Prostate gland (tissue), 2 donors: ENCODE results near the gene TGM1. TPM values are rescaled to one million over a fixed set of nuclear protein-coding genes. Genes with fewer than 3 reads are reported as not detected.
"Not testable (repeated sequence)": the region's sequence is repeated elsewhere in the genome, so short reads cannot be mapped to it uniquely, and the experiment has no call there.

ENCODE experiments used
- DNase-seq: peaks from one replicate; pipeline ENCODE4 v3.0.0-alpha.2; 2019; ENCODE audit warnings: low spot score
- H3K27ac ChIP-seq, 2 donors: fragments of 200-600 bp; sonication (generic); 2 replicates each; pipeline ENCODE4 v1.5.1; 2017 to 2019
- H3K27me3 ChIP-seq: fragments of 200-600 bp; sonication (generic); replicated peaks from 2 replicates; pipeline ENCODE4 v1.5.1; 2019; ENCODE audit not compliant: insufficient read depth
- H3K36me3 ChIP-seq, 2 donors: fragments of 200-600 bp; sonication (generic); 1 replicate in 1 of 2; 2 replicates in 1 of 2; pipeline versions ENCODE4 v1.5.1 to v1.8.1; 2017 to 2019
- H3K4me1 ChIP-seq: fragments of 200-600 bp; sonication (generic); replicated peaks from 2 replicates; pipeline ENCODE4 v1.5.1; 2019
- H3K4me3 ChIP-seq, 2 donors: fragments of 200-600 bp; sonication (generic); 2 replicates each; pipeline ENCODE4 v1.5.1; 2017 to 2019
- H3K9me3 ChIP-seq: fragments of 200-600 bp; sonication (generic); 2 replicates; pipeline ENCODE4 v1.5.1; 2017
- CTCF ChIP-seq, 4 experiments: fragments of 200-600 bp in 2 of 4; fragments of 450-650 bp in 2 of 4; sonication (generic) in 2 of 4; IDR thresholded peaks; 1 replicate in 3 of 4; 2 replicates in 1 of 4; pipeline ENCODE4 v1.5.1; 2016 to 2019; ENCODE audit warnings: antibody characterized with exemption in 4 of 4, mild to moderate bottlenecking in 2 of 4, moderate library complexity in 2 of 4
- POLR2A ChIP-seq: fragments of 450-650 bp; IDR thresholded peaks from one replicate; pipeline ENCODE4 v1.6.1; 2016; ENCODE audit warnings: antibody characterized with exemption, mild to moderate bottlenecking
- POLR2AphosphoS5 ChIP-seq: sonication (generic); formaldehyde crosslinking; IDR thresholded peaks from one replicate; pipeline ENCODE4 v1.6.1; 2017; ENCODE audit warnings: antibody characterized with exemption
- WGBS: methylation state at CpG from one replicate; pipeline ENCODE4 v1.1.5; 2018; 5-methylcytosine and 5-hydroxymethylcytosine counted together
- intact Hi-C: fragments of 100-400 bp; cut with DNase I; formaldehyde crosslinking; loops from one replicate; pipeline ENCODE4 v1.14.2; 2022
- total RNA-seq, 2 donors: library from RNA; depleted of rRNA; stranded (reverse); fragments of >200 nt; gene quantifications; one replicate each; pipeline ENCODE4 v1.1.0, GENCODE V29; 2016

Gene TGM1
- total RNA-seq, 2 donors from 2014 or later = 6.6 to 11.4 TPM

DNA sequence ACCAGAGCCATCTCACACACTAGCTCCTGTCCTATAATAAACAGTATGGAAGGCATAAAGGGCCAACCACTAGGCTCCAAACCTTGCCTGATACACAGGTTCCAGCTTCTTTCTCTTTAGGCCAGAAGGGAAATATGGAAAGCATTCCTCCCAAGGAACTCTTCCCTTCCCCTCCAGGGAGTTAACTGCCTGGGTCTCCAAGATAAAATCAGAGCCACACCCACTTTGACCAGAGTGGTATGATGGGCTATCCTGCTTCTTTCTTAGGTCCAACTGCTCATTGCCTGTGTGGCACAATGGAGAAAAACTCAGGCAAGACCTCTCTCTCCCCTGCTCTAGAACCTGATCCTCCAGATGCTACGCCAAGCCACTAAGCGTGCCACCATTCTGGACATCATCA lies 55.4 kb downstream of the TGM1 start:
- H3K4me1 ChIP-seq = no peaks in the 10 kb centered on the region
- no peaks in the 10 kb centered on the region for H3K9me3 ChIP-seq
- no peak overlapping the region for H3K27ac ChIP-seq
- no peak overlapping the region for H3K4me3 ChIP-seq
- no peaks in the 10 kb centered on the region for H3K27me3 ChIP-seq
- DNase-seq = no peak
- WGBS = 98% methylated on average over 2 of the region's 2 CpGs
- TF ChIP-seq POLR2AphosphoS5 = no peak
- TF ChIP-seq POLR2A = no peak
- no peak for TF ChIP-seq CTCF (IDR thresholded peaks at IDR 0.05)
- intact Hi-C loops = no loop called here
- no peaks in the 10 kb centered on the region for H3K36me3 ChIP-seq

DNA sequence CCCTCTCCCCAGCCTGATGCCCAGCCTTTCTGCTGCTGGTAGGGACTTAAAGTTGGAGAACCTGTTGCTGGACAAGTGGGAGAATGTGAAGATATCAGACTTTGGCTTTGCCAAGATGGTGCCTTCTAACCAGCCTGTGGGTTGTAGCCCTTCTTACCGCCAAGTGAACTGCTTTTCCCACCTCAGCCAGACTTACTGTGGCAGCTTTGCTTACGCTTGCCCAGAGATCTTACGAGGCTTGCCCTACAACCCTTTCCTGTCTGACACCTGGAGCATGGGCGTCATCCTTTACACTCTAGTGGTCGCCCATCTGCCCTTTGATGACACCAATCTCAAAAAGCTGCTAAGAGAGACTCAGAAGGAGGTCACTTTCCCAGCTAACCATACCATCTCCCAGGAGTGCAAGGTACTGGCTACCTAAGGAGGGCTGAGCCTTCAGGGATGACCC lies 55.8 kb downstream of the TGM1 start:
- Histone ChIP-seq H3K4me3 (no peak overlapping the region), H3K27ac (no peak overlapping the region), H3K36me3 (no peaks in the 10 kb centered on the region), H3K27me3 (no peaks in the 10 kb centered on the region), H3K9me3 (no peaks in the 10 kb centered on the region), H3K4me1 (no peaks in the 10 kb centered on the region)
- 97% methylated on average over 5 of the region's 5 CpGs for WGBS
- DNase-seq = no peak
- intact Hi-C loops = no loop called here
- no peak for TF ChIP-seq POLR2A
- no peak for TF ChIP-seq POLR2AphosphoS5
- no peak for TF ChIP-seq CTCF (IDR thresholded peaks at IDR 0.05)

DNA sequence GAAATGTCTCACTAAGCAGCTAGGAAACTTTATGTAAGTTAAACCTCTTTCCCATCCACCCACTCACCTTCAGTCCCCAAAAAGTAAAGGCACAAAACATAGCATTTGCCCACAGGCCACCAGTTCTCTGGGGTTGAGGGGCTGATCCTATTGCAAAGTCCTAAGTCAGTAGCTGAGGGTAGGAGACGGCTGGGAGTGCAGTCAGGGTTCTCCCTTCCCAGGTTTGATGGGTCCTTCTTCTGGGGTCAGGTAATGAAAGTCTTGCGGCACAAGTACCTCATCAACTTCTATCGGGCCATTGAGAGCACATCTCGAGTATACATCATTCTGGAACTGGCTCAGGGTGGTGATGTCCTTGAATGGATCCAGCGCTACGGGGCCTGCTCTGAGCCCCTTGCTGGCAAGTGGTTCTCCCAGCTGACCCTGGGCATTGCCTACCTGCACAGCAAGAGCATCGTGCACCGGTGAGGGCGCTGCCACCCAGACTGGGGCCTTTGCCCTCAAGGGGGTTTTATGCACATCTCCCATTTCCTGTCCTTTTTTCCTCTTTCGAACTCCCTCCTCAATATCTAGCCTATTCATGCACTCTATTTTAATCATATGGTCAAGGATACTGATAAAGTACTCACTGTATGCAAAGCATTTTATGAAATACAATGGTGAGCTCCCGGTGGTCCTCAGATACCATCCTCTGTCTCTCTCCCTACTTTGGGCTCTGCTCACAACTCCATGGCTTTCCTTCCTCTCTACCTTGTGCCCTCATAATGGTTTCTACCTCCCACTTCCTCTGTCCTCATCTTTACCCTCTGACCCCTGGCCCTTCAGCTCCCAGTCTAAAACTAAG lies 56.5 kb downstream of the TGM1 start:
- TF ChIP-seq POLR2A (no peak), CTCF (IDR thresholded peaks at IDR 0.05) (no peak), POLR2AphosphoS5 (no peak)
- H3K4me1 ChIP-seq = no peaks in the 10 kb centered on the region
- intact Hi-C loops = no loop called here
- H3K4me3 ChIP-seq = no peak overlapping the region
- H3K9me3 ChIP-seq = no peaks in the 10 kb centered on the region
- WGBS = 98% methylated on average over 11 of the region's 11 CpGs
- no peak for DNase-seq
- H3K27ac ChIP-seq = no peak overlapping the region
- no peaks in the 10 kb centered on the region for H3K27me3 ChIP-seq
- no peaks in the 10 kb centered on the region for H3K36me3 ChIP-seq

GRCh38 chr14:24204163-24205146 lies 58.5 kb downstream of the TGM1 start:
- H3K4me3 ChIP-seq = no peak overlapping the region
- no peaks in the 10 kb centered on the region for H3K36me3 ChIP-seq
- TF ChIP-seq CTCF (IDR thresholded peaks at IDR 0.05) (no peak), POLR2A (no peak), POLR2AphosphoS5 (no peak)
- H3K27ac ChIP-seq = no peak overlapping the region
- intact Hi-C loops = no loop called here
- no peak for DNase-seq
- H3K27me3 ChIP-seq = no peaks in the 10 kb centered on the region
- 93% methylated on average over 7 of the region's 7 CpGs for WGBS
- H3K9me3 ChIP-seq = no peaks in the 10 kb centered on the region
- H3K4me1 ChIP-seq = no peaks in the 10 kb centered on the region

GRCh38 chr14:24203249-24203886 lies 59.6 kb downstream of the TGM1 start:
- H3K4me3 ChIP-seq, intact Hi-C loops, H3K9me3 ChIP-seq, H3K4me1 ChIP-seq, DNase-seq, H3K27ac ChIP-seq, H3K27me3 ChIP-seq, H3K36me3 ChIP-seq: not testable (repeated sequence)
- WGBS = 98% methylated on average over 16 of the region's 16 CpGs

DNA sequence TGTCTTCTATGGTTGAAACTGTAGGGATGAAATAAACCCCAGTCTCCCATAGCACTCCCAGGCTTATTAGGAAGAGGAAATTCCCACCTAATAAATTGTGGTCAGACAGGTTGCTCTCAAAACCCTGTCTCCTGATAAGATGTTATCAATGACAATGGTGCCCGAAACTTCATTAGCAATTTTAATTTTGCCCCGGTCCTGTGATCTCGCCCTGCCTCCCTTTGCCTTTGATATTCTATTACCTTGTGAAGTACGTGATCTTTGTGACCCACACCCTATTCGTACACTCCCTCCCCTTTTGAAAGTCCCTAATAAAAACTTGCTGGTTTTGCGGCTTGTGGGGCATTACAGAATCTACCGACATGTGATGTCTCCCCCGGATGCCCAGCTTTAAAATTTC lies 60.4 kb downstream of the TGM1 start:
- H3K4me1 ChIP-seq, intact Hi-C loops, H3K36me3 ChIP-seq: not testable (repeated sequence)

More for the DNA sequence above, 60.4 kb downstream of the TGM1 start:
- WGBS = 92% methylated on average over 8 of the region's 8 CpGs
- not testable (repeated sequence) for H3K27me3 ChIP-seq, H3K27ac ChIP-seq, H3K4me3 ChIP-seq, DNase-seq, H3K9me3 ChIP-seq
